Activated naive CD4-positive, alpha-beta T cell (primary cell): ENCODE results near the gene P2RY14.
A peak's percentile ranks its signal among the peaks of the same experiment; 100 is the strongest.

ENCODE experiments used
- DNase-seq, 4 experiments: peaks; one replicate each; lab custom pipeline; 2025; lab: John Stamatoyannopoulos, UW

Gene P2RY14

DNA sequence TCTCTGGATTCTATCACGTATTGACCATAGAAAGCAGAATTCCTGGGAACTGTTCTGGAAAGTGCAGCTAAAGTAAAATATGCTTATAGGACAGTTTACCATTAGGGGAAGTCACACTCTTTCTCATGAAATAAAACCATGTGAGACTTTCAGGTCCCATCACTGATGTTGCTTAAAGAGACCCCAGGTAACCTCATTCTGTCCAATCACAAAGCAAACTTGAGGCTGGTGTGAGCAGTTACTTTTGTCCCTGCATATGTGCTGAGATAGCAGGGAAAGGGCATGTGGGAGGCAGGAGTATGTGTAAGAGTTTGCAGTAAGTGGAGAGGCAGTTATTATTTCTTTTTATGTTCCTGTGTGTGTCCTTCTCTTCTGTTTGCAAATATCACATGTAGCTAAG lies 22.2 kb upstream of the P2RY14 start:
- DNase-seq, result no peak

- DNase-seq, result no peak
These were observed 20.7 kb upstream of the P2RY14 start for GRCh38 chr3:151299006-151299405.

GRCh38 chr3:151297429-151297828 lies 19.1 kb upstream of the P2RY14 start:
- DNase-seq, result no peak

DNA sequence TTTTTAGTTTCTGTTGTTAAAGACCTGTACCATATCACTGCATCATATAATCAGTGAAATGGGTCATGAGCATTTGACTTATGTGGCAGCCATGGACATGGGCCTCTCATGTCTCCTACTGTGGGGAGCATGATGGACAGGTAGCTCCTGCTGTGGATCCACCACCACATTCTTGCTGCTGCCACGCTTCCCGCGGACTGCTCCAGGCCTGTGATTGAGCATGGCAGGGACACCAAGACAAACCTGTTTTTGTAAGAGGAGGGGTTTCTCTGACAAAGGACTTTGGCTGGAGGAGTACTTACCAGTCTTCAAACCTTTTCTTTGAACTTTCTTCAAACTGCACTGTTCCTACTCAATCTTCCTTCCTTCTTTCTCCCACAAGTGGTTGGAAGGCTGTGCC lies 17.9 kb upstream of the P2RY14 start:
- no peak for DNase-seq

- DNase-seq, result no peak
These were observed 14.8 kb upstream of the P2RY14 start for GRCh38 chr3:151293127-151293526.

DNA sequence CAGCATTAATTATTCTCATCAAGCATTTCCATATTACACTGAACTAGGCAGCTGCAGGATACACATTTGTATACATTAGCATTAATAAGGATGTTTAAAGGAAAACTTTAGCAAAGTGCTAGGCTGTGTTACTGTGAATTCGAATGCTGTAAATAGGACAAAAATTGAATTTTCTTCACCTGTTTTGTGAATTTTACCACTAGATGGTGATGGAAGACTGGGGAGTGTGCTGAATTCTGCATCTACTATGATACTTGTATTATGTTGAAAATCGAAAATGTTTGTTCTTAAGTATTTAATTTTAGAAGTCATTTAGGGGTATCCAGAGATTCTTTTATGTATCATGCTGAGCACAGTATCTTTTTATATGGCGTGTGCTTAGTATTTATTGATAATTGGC lies 12.3 kb upstream of the P2RY14 start:
- no peak for DNase-seq

DNA sequence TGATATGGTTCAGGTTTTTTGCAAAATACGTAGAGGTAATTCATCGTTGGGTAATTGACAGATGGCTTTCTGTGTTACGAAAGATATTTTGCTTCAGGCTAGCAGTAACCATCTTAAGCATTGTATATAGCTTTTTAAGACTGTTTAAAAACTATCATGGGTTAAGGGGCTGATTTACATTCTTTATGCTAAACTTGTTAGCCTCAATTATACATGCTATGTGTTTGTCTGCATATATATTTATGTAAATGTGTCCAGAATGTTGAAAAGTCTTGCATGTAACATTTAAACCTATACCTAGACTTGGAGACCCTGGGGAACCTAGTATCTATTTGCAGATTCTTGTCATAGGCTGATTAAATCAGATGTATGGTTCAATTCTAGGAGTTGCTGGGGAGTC lies 11.1 kb upstream of the P2RY14 start:
- no peak for DNase-seq

DNA sequence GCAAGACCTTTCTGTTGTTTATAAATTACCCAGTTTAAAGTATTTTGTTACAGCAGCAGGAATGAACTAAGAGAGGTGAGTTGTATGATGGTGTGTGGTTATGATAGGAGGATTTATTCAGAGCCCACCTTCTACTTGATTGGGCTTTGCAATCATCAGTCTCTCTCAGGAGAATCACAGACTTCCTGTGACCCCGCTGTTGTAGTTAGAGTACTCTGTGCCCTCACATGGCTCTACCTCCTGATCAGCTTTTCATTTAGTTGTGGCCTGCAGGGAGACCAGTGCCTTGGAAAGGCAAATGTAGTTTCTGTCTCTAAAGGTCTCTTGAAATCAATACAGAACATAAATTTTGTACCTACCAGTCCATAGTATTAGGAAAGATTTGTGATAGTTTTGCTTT lies 7.6 kb upstream of the P2RY14 start:
- no peak for DNase-seq

DNA sequence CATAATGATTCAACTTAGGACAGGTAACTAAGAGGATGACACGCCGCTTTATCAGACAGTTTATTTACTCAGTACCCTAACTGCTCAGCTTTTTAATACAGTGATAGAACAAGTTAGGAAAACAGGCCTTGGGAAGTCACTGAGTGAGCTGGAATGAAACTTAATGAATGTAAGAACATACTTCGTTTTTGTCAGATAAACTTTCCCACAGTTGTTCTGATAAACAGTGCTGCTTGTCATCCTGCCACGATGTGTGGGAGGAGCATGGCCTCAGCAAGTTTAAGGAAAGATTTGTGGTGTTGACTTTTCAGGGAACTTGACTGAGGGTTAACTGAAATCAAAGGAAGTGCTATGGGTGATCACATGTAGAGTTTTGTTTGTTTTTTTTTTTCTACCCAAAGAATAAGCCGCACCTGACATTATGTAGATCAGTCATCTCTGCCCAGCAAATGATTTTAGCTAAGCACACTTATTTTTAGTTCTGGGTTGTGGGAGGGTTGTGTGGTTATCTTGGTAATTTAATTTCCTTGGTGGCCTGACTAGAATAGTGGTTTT lies 5.6 kb upstream of the P2RY14 start:
- DNase-seq, result no peak

DNA sequence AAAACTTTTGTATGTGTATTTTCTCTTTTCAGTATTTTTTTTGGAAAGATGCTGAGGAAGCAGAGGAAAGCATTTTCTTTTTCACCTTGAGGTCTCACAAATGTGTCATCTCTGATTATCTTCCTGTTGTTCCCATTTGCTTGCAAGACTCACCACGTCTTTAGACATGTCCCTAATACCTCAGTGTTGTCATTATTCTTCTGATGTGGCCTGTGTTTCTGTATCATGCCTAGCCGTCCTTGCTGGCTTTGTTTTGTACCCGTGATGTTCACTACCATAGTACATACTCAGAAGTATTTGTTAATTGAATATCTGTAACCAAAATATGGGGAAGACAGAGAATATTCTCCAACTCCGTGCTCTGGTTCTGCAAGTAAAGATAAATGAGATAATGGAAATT lies 5.0 kb upstream of the P2RY14 start:
- no peak for DNase-seq

GRCh38 chr3:151282921-151283320 lies 4.6 kb upstream of the P2RY14 start:
- no peak for DNase-seq

- DNase-seq, result no peak
These were observed 3.5 kb upstream of the P2RY14 start for GRCh38 chr3:151281671-151282324.

DNA sequence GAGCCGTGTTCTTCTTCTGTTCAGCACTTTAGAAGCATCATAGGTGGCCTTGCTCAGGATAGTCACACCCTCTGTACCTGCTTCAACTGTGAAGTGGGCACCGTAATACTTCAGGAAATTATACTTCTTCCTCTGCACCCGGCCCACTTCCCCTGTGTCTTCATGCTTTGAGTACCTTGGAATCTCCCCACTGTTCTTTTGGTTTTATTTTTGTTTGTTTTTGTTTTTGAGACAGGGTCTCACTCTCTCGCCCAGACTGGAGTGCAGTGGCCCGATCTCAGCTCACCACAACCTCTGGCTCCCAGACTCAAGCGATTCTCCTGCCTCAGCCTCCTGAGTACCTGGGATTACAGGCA lies 1.7 kb downstream of the P2RY14 start:
- no peak for DNase-seq

DNA sequence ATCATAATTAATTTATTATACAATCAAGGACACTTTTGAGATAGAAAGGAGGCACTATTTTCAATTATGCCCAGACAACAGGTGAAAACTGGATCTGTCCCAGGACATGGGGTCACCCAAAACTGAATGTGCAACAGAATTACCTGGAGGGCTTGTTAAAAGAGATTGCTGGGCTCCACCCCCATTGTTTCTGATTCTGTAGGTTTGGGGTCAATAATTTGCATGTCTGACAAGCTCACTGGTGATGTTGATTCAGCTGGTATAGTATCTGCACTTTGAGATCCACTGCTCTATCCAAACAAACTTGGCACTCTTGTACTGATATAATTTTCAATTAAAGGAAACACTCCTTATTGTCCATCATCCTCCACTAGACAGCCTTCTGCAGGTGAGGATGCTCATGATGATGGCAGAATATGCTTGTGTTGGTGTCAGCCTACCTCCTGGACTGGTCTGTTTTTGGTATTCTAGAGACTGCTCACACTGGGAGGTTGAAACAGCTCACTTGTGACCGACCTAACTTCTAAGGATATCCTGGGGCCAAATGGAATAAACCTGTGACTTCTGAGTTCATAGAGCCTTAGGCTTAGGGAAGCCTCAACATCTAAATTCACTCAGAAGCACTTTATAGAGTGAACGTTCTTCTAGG lies 2.2 kb downstream of the P2RY14 start:
- DNase-seq, result no peak

DNA sequence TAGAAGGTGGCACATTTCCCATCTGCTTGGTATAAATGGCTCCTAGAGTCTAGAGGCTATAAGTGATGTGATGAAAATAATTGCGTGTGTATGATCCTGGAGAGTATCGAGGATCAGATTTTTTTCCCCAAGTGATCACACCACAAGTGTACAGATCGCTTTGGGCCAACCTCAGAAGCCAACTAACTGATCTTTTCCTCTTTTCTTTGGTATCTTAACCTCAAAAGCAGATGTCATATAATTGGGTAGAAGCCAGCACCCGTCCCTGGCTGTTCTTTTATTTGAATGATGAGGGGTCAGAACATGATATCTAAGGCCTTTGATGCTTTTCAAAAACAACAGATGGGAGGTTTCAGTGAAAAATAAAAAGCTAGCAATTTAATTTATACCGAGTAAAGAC lies 3.3 kb downstream of the P2RY14 start:
- no peak for DNase-seq

GRCh38 chr3:151269631-151270030 lies 8.7 kb downstream of the P2RY14 start:
- DNase-seq, result no peak

DNA sequence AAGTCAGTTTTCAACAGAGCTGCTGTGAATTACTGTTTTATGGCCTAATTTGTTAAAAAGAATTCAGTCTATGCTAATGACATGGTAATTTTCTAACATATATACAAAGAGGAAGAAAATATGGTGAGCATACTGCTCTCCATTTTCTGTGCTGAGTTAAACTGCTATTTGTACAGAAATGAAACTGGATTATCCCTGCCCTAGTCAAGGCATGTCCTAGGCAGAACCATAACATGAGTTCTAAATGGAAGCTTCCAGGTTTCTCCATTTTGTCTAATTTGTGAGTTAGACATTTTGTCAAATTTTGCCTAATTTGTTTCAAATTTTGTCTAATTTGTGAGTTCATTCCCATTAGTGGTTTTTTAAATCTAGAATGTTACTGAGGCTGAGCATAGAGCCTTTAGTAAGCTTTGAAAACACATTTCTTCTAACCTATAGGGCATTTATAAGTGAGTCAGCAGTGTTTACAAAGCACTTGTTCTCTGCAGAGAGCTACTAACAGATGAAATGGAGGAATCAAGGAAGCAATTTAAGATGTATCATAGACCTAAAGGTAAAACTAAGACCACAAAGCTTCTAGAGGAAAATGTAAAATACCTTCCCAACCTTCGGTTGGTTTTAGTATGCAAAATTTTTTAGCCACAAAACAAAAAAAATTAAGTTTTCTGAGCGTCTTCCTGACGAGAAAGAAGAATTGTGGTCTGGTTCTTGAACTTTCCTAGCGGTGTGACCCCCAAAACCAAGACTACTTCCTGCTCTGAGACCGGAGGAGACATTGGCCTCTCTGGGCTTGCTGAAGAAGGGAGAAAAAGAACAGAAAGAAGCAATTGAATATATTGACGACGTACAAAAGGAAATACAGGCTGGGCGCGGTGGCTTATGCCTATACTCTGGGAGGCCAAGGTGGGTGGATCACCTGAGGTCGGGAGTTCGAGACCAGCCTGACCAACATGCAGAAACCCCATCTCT lies 9.8 kb downstream of the P2RY14 start:
- peak in 1 of 4 experiments; percentile 3 for DNase-seq

- DNase-seq, result no peak
These were observed 11.3 kb downstream of the P2RY14 start for GRCh38 chr3:151267066-151267465.

- no peak for DNase-seq
These were observed 12.5 kb downstream of the P2RY14 start for GRCh38 chr3:151265866-151266265.

- DNase-seq, result no peak
These were observed 13.2 kb downstream of the P2RY14 start for GRCh38 chr3:151265166-151265565.

GRCh38 chr3:151264605-151265004 lies 13.7 kb downstream of the P2RY14 start:
- DNase-seq, result no peak

DNA sequence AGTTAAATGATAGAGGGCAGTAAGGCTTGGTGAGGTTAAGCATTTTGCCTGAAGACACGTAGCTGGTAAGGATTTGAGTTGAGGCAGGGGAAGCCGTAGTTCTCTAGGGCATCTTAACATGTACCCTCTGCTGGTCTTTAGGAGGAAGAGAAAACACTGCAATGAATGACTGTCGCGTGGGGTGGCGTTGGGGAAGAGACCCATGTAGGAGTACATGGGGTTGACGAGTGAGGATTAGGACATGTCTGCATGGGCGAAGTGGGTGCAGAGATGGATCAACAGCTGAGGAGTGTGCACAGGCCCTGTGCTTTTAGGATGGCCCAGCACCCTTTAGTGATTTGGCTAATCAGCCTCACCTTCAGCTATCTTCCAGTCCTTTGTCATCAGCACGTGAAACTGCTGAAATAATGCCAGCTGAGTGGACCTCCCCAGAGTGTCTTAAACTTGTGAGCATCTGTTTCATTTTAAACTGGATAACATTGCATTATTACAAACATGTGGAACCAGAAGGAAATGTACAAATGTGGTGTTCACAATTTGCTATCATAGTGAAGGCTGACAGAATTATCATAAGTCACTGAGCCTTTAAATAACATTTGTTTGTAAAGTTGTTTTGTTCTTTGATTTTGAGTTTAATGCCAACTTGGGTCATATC lies 15.3 kb downstream of the P2RY14 start:
- DNase-seq, result no peak
